K562 (cell line): ENCODE measurements around the gene BOD1L1. TPM values are rescaled to one million over a fixed set of nuclear protein-coding genes. Genes with fewer than 3 reads are reported as not detected.

Experiments
- ARID1B ChIP-seq: fragments of 450-650 bp; IDR thresholded peaks from 2 replicates; pipeline ENCODE4 v1.6.1; 2016; ENCODE audit warnings: antibody characterized with exemption, mild to moderate bottlenecking, inconsistent platforms
- ATF1 ChIP-seq, 2 experiments: fragments of 450-650 bp in 1 of 2; IDR thresholded peaks; 2 replicates each; pipeline ENCODE4 v1.6.1; 2016; ENCODE audit warnings: missing compliant biosample characterization in 1 of 2, missing genetic modification characterization in 1 of 2
- ATF7 ChIP-seq: fragments of 450-650 bp; IDR thresholded peaks from 2 replicates; pipeline ENCODE4 v1.7.1; 2014; ENCODE audit warnings: mild to moderate bottlenecking, moderate library complexity
- CBX3 ChIP-seq, 2 experiments: IDR thresholded peaks; 1 replicate in 1 of 2; 2 replicates in 1 of 2; pipeline ENCODE4 v1.6.1; 2012; ENCODE audit warnings: inconsistent platforms in 2 of 2, low read length in 2 of 2, borderline replicate concordance in 1 of 2, control low read depth in 1 of 2
- CHCHD3 ChIP-seq: fragments of 250-450 bp; sonication (Bioruptor Pico); IDR thresholded peaks from 2 replicates; pipeline ENCODE4 v2.1.2; 2022; ENCODE audit warnings: mild to moderate bottlenecking
- CREM ChIP-seq: IDR thresholded peaks from 2 replicates; pipeline ENCODE4 v1.6.1; 2014; ENCODE audit warnings: antibody characterized with exemption, low read depth
- E2F1 ChIP-seq: sonication (generic); formaldehyde crosslinking; IDR thresholded peaks from 2 replicates; pipeline ENCODE4 v1.8.1; 2023; ENCODE audit warnings: mild to moderate bottlenecking, missing genetic modification reagents, moderate library complexity
- GMEB1 ChIP-seq: fragments of 250-450 bp; sonication (Bioruptor Pico); IDR thresholded peaks from 2 replicates; pipeline ENCODE4 v1.4.0; 2020; ENCODE audit warnings: mild to moderate bottlenecking
- HDAC3 ChIP-seq: fragments of 450-650 bp; IDR thresholded peaks from 2 replicates; pipeline ENCODE4 v1.6.1; 2018; ENCODE audit warnings: borderline replicate concordance, mild to moderate bottlenecking, moderate library complexity; ENCODE audit not compliant: partially characterized antibody
- HIVEP1 ChIP-seq: fragments of 250-450 bp; sonication (Bioruptor Pico); IDR thresholded peaks from 2 replicates; pipeline ENCODE4 v1.4.0; 2020; ENCODE audit warnings: mild to moderate bottlenecking
- KLF13 ChIP-seq: fragments of 450-650 bp; IDR thresholded peaks from 2 replicates; pipeline ENCODE4 v1.6.1; 2016; ENCODE audit warnings: missing genetic modification characterization, low read depth, mild to moderate bottlenecking, missing compliant biosample characterization, moderate library complexity, borderline replicate concordance
- MEIS2 ChIP-seq: fragments of 450-650 bp; IDR thresholded peaks from 2 replicates; pipeline ENCODE4 v1.6.1; 2014; ENCODE audit warnings: mild to moderate bottlenecking; ENCODE audit not compliant: partially characterized antibody
- NFIC ChIP-seq: fragments of 450-650 bp; IDR thresholded peaks from 2 replicates; pipeline ENCODE4 v1.6.1; 2017; ENCODE audit warnings: mild to moderate bottlenecking, inconsistent platforms
- POLR2A ChIP-seq: fragments of 450-650 bp; conservative IDR thresholded peaks from 2 replicates; pipeline ENCODE4 v1.6.1; 2016
- PTTG1 ChIP-seq: fragments of 450-650 bp; IDR thresholded peaks from 2 replicates; pipeline ENCODE4 v1.6.1; 2016; ENCODE audit warnings: low read depth, mild to moderate bottlenecking, missing genetic modification characterization, missing compliant biosample characterization
- STAG1 ChIP-seq: sonication (generic); formaldehyde crosslinking; IDR thresholded peaks from 2 replicates; pipeline ENCODE4 v1.5.0; 2020; ENCODE audit warnings: missing genetic modification reagents, borderline replicate concordance
- TBP ChIP-seq: optimal IDR thresholded peaks from 2 replicates; pipeline ENCODE3; 2011; ENCODE audit warnings: low read depth, low read length, improper control_type of control experiment
- TCF3 ChIP-seq: sonication (generic); formaldehyde crosslinking; IDR thresholded peaks from 2 replicates; pipeline ENCODE4 v1.4.0; 2020; ENCODE audit warnings: mild to moderate bottlenecking, missing genetic modification reagents
- THAP12 ChIP-seq: fragments of 250-450 bp; sonication (Bioruptor Pico); IDR thresholded peaks from 2 replicates; pipeline ENCODE4 v1.9.0; 2021; ENCODE audit warnings: mild to moderate bottlenecking, inconsistent platforms
- ZBTB8A ChIP-seq: fragments of 450-650 bp; IDR thresholded peaks from 2 replicates; pipeline ENCODE4 v1.6.1; 2018; ENCODE audit warnings: mild to moderate bottlenecking, moderate library complexity; ENCODE audit not compliant: partially characterized antibody
- ZKSCAN8 ChIP-seq: fragments of 200-800 bp; sonication (Bioruptor generic); IDR thresholded peaks from 2 replicates; pipeline ENCODE4 v1.6.1; 2016; ENCODE audit warnings: missing genetic modification characterization, missing compliant biosample characterization
- ZNF274 ChIP-seq: IDR thresholded peaks from 2 replicates; pipeline ENCODE4 v1.6.1; 2011; ENCODE audit warnings: low read depth, mild to moderate bottlenecking, low read length, moderate library complexity, borderline replicate concordance
- ZNF280B ChIP-seq: fragments of 250-450 bp; sonication (Bioruptor Pico); IDR thresholded peaks from 2 replicates; pipeline ENCODE4 v1.5.1; 2021; ENCODE audit warnings: mild to moderate bottlenecking
- polyA plus RNA-seq, 8 experiments: library from polyadenylated mRNA; depleted of rRNA in 4 of 8; stranded (reverse) in 5 of 8; unstranded in 3 of 8; fragments of >200 nt; fragmentation: Nextera tagmentation in 2 of 8; fragmentation: Illumina TruSeq in 1 of 8; extraction: Ambion mirVana in 2 of 8; extraction: Trizol in 1 of 8; gene quantifications; 2 replicates each; pipeline versions ENCODE4 v1.2.1 to v1.2.3, GENCODE V29; 2011 to 2014; ENCODE audit warnings: inconsistent platforms in 1 of 8, missing spikeins in 1 of 8
- total RNA-seq, 7 experiments: library from RNA; depleted of rRNA in 6 of 7; stranded (reverse); fragments of >200 nt in 6 of 7; fragmentation: Illumina TruSeq in 2 of 7; extraction: Trizol in 2 of 7; gene quantifications; 2 replicates each; pipeline versions ENCODE4 v1.2.1 to v1.2.3, GENCODE V29; 2011 to 2021; ENCODE audit warnings: low replicate concordance in 1 of 7

The BOD1L1 gene
- total and polyA plus RNA-seq, 9 of the 15 experiments (the other 6 are each of a cell fraction or from before 2014, with no cell fraction given) = 4.8 to 23.2 (median 17.7) TPM

- TF ChIP-seq STAG1 (CRISPR knock-in tag) = no peak
- TF ChIP-seq ARID1B = peak; percentile 17; the same call in 1 of the 2 replicates
- peak; percentile 41 for TF ChIP-seq MEIS2
- TF ChIP-seq CHCHD3 (CRISPR knock-in tag) = no peak
- peak; percentile 94 for TF ChIP-seq ATF7
- no peak for TF ChIP-seq ZBTB8A
- no peak for TF ChIP-seq ZNF280B (CRISPR knock-in tag)
- no peak for TF ChIP-seq HIVEP1
- TF ChIP-seq GMEB1 = peak; percentile 32; the same call in 1 of the 2 replicates
- peak in 1 of 2 experiments; percentile 77; a peak in 2 of 3 replicates for TF ChIP-seq CBX3 (IDR thresholded peaks at IDR 0.05; ENCODE audit: borderline replicate concordance in 1 of 2, low read length in 2 of 2)
- peak; percentile 72 for TF ChIP-seq TBP
- TF ChIP-seq CREM = peak; percentile 98
- no peak for TF ChIP-seq PTTG1 (tag)
- no peak for TF ChIP-seq ZNF274
- TF ChIP-seq HDAC3 = no peak
- TF ChIP-seq NFIC = peak; percentile 56
- TF ChIP-seq ATF1 (CRISPR knock-in tag; IDR thresholded peaks at IDR 0.05) = peak; percentile 75
- TF ChIP-seq ATF1 (tag; IDR thresholded peaks at IDR 0.05) = peak; percentile 96
- TF ChIP-seq TCF3 = peak; percentile 33; the same call in 1 of the 2 replicates
- 0 out of 2 replicates have a peak, but pooled peaks have one; percentile 38 for TF ChIP-seq KLF13 (tag)
- no peak for TF ChIP-seq ZKSCAN8
- TF ChIP-seq POLR2A = peak; percentile 92
- TF ChIP-seq THAP12 (CRISPR knock-in tag) = peak; percentile 26; the same call in 1 of the 2 replicates
- TF ChIP-seq E2F1 (CRISPR knock-in tag) = no peak
Observed at GRCh38 chr4:13627606-13628311, at the start of gene BOD1L1 (continued).
